Measurements from ENCODE around the gene TMBIM4. TPM values are rescaled to one million over a fixed set of nuclear protein-coding genes. Genes with fewer than 3 reads are reported as not detected.
"Not testable (repeated sequence)": the region's sequence is repeated elsewhere in the genome, so short reads cannot be mapped to it uniquely, and the experiment has no call there.

TMBIM4 gene
- total and polyA plus RNA-seq, 4 donors = 58.6 to 154 (median 102) TPM

DNA sequence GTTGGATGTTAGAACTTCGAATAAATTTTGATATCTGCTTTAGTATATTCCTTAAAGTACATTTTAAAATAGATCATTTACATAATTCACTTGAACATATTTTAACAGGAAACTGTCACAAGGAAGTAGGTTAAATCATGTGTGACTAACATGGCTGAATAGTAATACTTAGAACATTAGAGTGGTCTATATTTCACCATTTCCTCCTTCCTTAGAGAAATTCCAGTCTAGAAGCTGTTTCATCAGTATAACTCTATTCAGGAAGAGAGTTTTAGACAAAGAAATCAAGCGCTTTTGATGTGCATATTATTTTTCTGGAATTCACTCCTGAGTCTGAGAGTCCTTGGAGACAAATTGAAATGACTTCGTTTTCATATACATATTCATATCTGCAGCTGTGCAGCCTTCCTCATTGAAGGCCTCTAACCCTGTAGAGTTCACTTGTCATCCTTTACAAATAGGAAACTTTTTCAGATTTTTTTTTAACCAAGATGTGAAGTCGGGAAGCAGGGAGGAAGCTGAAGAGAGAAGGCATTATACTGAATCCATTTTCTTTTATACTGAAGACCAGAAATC lies 47.6 kb upstream of the TMBIM4 start:
- Histone ChIP-seq H3K4me1 (ENCODE audit: control insufficient read depth in 4 of 4, insufficient read depth in 4 of 4, low read length in 3 of 4) (no peaks in the 10 kb centered on the region), H3K27me3 (ENCODE audit: control insufficient read depth in 4 of 4, insufficient read depth in 4 of 4, low read length in 3 of 4) (no peaks in the 10 kb centered on the region), H3K4me3 (ENCODE audit: low read depth in 1 of 3, low read length in 3 of 3) (no peak overlapping the region), H3K9me3 (ENCODE audit: control insufficient read depth in 4 of 4, low read length in 3 of 4) (peaks cover 0 to 5% (median 2%) of the 10 kb centered on the region in 4 donors), H3K27ac (ENCODE audit: low read depth in 1 of 2, low read length in 2 of 2) (no peak overlapping the region), H3K36me3 (ENCODE audit: control insufficient read depth in 4 of 4, insufficient read depth in 3 of 4, low read depth in 1 of 4, low read length in 3 of 4) (no peaks in the 10 kb centered on the region), H3K9ac (ENCODE audit: low read depth in 1 of 2, low read length in 2 of 2) (no peak overlapping the region)
- TF ChIP-seq NR2F2 (IDR thresholded peaks at IDR 0.05) (no peak), RAD21 (IDR thresholded peaks at IDR 0.05) (no peak), FOXA2 (IDR thresholded peaks at IDR 0.05) (no peak), EGR1 (IDR thresholded peaks at IDR 0.05; ENCODE audit: low read depth in 2 of 2) (no peak), FOXA1 (IDR thresholded peaks at IDR 0.05) (no peak), TAF1 (conservative IDR thresholded peaks at IDR 0.05) (no peak), GABPA (IDR thresholded peaks at IDR 0.05 in 1 of 2, conservative IDR thresholded peaks at IDR 0.05 in 1 of 2) (no peak), YY1 (IDR thresholded peaks at IDR 0.05) (no peak), SP1 (IDR thresholded peaks at IDR 0.05) (no peak), JUND (IDR thresholded peaks at IDR 0.05) (no peak), RXRA (IDR thresholded peaks at IDR 0.05) (no peak), HNF4A (conservative IDR thresholded peaks at IDR 0.05) (no peak), HNF4G (IDR thresholded peaks at IDR 0.05) (no peak)
- TF ChIP-seq, protein P1, sequence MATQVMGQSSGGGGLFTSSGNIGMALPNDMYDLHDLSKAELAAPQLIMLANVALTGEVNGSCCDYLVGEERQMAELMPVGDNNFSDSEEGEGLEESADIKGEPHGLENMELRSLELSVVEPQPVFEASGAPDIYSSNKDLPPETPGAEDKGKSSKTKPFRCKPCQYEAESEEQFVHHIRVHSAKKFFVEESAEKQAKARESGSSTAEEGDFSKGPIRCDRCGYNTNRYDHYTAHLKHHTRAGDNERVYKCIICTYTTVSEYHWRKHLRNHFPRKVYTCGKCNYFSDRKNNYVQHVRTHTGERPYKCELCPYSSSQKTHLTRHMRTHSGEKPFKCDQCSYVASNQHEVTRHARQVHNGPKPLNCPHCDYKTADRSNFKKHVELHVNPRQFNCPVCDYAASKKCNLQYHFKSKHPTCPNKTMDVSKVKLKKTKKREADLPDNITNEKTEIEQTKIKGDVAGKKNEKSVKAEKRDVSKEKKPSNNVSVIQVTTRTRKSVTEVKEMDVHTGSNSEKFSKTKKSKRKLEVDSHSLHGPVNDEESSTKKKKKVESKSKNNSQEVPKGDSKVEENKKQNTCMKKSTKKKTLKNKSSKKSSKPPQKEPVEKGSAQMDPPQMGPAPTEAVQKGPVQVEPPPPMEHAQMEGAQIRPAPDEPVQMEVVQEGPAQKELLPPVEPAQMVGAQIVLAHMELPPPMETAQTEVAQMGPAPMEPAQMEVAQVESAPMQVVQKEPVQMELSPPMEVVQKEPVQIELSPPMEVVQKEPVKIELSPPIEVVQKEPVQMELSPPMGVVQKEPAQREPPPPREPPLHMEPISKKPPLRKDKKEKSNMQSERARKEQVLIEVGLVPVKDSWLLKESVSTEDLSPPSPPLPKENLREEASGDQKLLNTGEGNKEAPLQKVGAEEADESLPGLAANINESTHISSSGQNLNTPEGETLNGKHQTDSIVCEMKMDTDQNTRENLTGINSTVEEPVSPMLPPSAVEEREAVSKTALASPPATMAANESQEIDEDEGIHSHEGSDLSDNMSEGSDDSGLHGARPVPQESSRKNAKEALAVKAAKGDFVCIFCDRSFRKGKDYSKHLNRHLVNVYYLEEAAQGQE (IDR thresholded peaks at IDR 0.05) = no peak
- TF ChIP-seq, protein P2, sequence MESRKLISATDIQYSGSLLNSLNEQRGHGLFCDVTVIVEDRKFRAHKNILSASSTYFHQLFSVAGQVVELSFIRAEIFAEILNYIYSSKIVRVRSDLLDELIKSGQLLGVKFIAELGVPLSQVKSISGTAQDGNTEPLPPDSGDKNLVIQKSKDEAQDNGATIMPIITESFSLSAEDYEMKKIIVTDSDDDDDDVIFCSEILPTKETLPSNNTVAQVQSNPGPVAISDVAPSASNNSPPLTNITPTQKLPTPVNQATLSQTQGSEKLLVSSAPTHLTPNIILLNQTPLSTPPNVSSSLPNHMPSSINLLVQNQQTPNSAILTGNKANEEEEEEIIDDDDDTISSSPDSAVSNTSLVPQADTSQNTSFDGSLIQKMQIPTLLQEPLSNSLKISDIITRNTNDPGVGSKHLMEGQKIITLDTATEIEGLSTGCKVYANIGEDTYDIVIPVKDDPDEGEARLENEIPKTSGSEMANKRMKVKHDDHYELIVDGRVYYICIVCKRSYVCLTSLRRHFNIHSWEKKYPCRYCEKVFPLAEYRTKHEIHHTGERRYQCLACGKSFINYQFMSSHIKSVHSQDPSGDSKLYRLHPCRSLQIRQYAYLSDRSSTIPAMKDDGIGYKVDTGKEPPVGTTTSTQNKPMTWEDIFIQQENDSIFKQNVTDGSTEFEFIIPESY (IDR thresholded peaks at IDR 0.05) = no peak
- TF ChIP-seq, protein P3, sequence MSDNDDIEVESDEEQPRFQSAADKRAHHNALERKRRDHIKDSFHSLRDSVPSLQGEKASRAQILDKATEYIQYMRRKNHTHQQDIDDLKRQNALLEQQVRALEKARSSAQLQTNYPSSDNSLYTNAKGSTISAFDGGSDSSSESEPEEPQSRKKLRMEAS (IDR thresholded peaks at IDR 0.05) = no peak
- TF ChIP-seq, protein P4, sequence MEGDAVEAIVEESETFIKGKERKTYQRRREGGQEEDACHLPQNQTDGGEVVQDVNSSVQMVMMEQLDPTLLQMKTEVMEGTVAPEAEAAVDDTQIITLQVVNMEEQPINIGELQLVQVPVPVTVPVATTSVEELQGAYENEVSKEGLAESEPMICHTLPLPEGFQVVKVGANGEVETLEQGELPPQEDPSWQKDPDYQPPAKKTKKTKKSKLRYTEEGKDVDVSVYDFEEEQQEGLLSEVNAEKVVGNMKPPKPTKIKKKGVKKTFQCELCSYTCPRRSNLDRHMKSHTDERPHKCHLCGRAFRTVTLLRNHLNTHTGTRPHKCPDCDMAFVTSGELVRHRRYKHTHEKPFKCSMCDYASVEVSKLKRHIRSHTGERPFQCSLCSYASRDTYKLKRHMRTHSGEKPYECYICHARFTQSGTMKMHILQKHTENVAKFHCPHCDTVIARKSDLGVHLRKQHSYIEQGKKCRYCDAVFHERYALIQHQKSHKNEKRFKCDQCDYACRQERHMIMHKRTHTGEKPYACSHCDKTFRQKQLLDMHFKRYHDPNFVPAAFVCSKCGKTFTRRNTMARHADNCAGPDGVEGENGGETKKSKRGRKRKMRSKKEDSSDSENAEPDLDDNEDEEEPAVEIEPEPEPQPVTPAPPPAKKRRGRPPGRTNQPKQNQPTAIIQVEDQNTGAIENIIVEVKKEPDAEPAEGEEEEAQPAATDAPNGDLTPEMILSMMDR (IDR thresholded peaks at IDR 0.05; ENCODE audit: low read depth, low read length, missing input control) = no peak
- TF ChIP-seq, protein P5, sequence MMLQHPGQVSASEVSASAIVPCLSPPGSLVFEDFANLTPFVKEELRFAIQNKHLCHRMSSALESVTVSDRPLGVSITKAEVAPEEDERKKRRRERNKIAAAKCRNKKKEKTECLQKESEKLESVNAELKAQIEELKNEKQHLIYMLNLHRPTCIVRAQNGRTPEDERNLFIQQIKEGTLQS (IDR thresholded peaks at IDR 0.05) = no peak
- WGBS = 59% methylated on average over 4 of the region's 4 CpGs
- DNase-seq (ENCODE audit: low spot score) = no peak

DNA sequence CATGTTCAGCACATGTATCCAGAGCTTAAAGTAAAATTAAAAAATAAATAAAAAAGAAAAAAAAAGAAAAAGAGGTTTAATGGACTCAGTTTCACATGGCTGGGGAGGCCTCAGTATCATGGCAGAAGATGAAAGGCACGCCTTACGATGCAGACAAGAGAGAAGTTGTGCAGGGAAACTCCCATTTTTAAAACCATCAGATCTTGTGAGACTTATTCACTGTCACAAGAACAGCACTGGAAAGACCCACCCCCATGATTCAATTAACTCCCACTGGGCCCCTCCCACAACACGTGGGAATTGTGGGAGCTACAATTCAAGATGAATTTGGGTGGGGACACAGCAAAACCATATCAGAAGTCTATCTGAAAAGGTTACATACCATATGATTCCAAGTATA lies 43.2 kb upstream of the TMBIM4 start:
- not testable (repeated sequence) for H3K9me3 ChIP-seq (ENCODE audit: control insufficient read depth in 4 of 4, low read length in 3 of 4); H3K4me1 ChIP-seq (ENCODE audit: control insufficient read depth in 4 of 4, insufficient read depth in 4 of 4, low read length in 3 of 4); H3K9ac ChIP-seq (ENCODE audit: low read depth in 1 of 2, low read length in 2 of 2); H3K36me3 ChIP-seq (ENCODE audit: control insufficient read depth in 4 of 4, insufficient read depth in 3 of 4, low read depth in 1 of 4, low read length in 3 of 4); H3K27me3 ChIP-seq (ENCODE audit: control insufficient read depth in 4 of 4, insufficient read depth in 4 of 4, low read length in 3 of 4); H3K27ac ChIP-seq (ENCODE audit: low read depth in 1 of 2, low read length in 2 of 2); H3K4me3 ChIP-seq (ENCODE audit: low read depth in 1 of 3, low read length in 3 of 3); DNase-seq (ENCODE audit: low spot score)
- WGBS = 79% methylated on average over 3 of the region's 3 CpGs

DNA sequence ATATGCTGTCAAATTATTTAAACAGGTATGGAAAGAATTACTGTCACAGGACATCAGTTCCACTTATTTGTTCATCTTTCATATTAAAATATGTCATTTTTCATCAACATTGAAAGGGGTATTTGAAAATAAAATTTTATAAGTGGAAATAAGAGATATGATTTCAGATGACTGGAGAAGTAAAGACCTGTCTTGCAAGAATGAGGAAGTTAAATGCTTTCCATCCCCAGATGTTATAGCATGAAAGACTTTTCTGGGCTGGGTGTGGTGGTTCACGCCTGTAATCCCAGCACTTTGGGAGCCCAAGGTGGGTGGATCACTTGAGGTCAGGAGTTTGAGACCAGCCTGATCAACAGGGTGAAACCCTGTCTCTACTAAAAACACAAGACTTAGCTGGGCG lies 41.8 kb upstream of the TMBIM4 start:
- not testable (repeated sequence) for H3K36me3 ChIP-seq (ENCODE audit: control insufficient read depth in 4 of 4, insufficient read depth in 3 of 4, low read depth in 1 of 4, low read length in 3 of 4); H3K27me3 ChIP-seq (ENCODE audit: control insufficient read depth in 4 of 4, insufficient read depth in 4 of 4, low read length in 3 of 4); H3K27ac ChIP-seq (ENCODE audit: low read depth in 1 of 2, low read length in 2 of 2); DNase-seq (ENCODE audit: low spot score); H3K4me1 ChIP-seq (ENCODE audit: control insufficient read depth in 4 of 4, insufficient read depth in 4 of 4, low read length in 3 of 4); H3K9ac ChIP-seq (ENCODE audit: low read depth in 1 of 2, low read length in 2 of 2); H3K9me3 ChIP-seq (ENCODE audit: control insufficient read depth in 4 of 4, low read length in 3 of 4); H3K4me3 ChIP-seq (ENCODE audit: low read depth in 1 of 3, low read length in 3 of 3)
- 75% methylated on average over 2 of the region's 2 CpGs for WGBS
